HUES48 (cell line): ENCODE data around the gene RANGAP1.
A peak's percentile ranks its signal among the peaks of the same experiment; 100 is the strongest.

Source experiments
- H3K27ac ChIP-seq: one replicate; pipeline ENCODE4 v1.7.0; 2013; ENCODE audit warnings: low read depth, low read length, inconsistent platforms
- H3K27me3 ChIP-seq: 2 replicates; pipeline ENCODE4 v1.6.1; 2013; ENCODE audit warnings: mild to moderate bottlenecking, low read length; ENCODE audit not compliant: control insufficient read depth, insufficient read depth
- H3K36me3 ChIP-seq: 2 replicates; pipeline ENCODE4 v1.6.1; 2013; ENCODE audit warnings: low read length; ENCODE audit not compliant: control insufficient read depth, insufficient read depth
- H3K4me1 ChIP-seq: 2 replicates; pipeline ENCODE4 v1.6.1; 2013; ENCODE audit warnings: mild to moderate bottlenecking, low read length; ENCODE audit not compliant: control insufficient read depth, insufficient read depth
- H3K4me3 ChIP-seq: 2 replicates; pipeline ENCODE4 v1.5.1; 2013; ENCODE audit warnings: mild to moderate bottlenecking, low read depth, low read length
- H3K9ac ChIP-seq: 2 replicates; pipeline ENCODE4 v1.6.1; 2013; ENCODE audit warnings: mild to moderate bottlenecking, low read depth, low read length, moderate library complexity
- H3K9me3 ChIP-seq: 2 replicates; pipeline ENCODE4 v1.6.1; 2013; ENCODE audit warnings: low read length; ENCODE audit not compliant: control insufficient read depth, insufficient read depth

The RANGAP1 gene

DNA sequence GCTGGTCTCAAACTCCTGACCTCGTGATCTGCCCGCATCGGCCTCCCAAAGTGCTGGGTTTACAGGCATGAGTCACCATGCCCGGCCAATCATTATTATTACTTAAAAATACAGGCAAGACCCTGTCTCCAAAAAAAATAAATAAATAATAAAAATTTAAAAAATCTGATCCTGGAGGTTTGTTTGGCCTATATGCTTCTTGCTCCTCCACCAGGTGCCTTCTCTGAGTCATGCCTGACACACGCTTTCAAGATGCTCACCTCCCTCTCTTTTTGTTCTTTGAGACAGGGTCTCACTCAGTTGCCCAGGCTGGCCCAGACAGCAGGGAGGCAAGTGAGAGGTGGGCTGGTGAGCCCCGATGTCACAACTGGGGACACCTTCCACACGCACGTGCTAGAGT, 28.8 kb upstream of the RANGAP1 start:
- peaks cover 10% of the 10 kb centered on the region; the same call in 1 of the 2 replicates for H3K36me3 ChIP-seq
- H3K9me3 ChIP-seq, result no peaks in the 10 kb centered on the region
- H3K9ac ChIP-seq, result no peak overlapping the region
- H3K27me3 ChIP-seq, result no peaks in the 10 kb centered on the region
- H3K27ac ChIP-seq, result no peak overlapping the region
- no peak overlapping the region for H3K4me3 ChIP-seq
- H3K4me1 ChIP-seq, result no peaks in the 10 kb centered on the region; the same call in none of the 2 replicates

GRCh38 chr22:41311487-41311886, 25.5 kb upstream of the RANGAP1 start:
- Histone ChIP-seq H3K4me1 (no peaks in the 10 kb centered on the region; the same call in none of the 2 replicates), H3K27me3 (no peaks in the 10 kb centered on the region), H3K27ac (no peak overlapping the region), H3K9me3 (no peaks in the 10 kb centered on the region), H3K36me3 (peaks cover 22% of the 10 kb centered on the region; the same call in 1 of the 2 replicates), H3K4me3 (no peak overlapping the region), H3K9ac (no peak overlapping the region)

GRCh38 chr22:41310336-41310735, 24.3 kb upstream of the RANGAP1 start:
- Histone ChIP-seq H3K9me3 (no peaks in the 10 kb centered on the region), H3K9ac (no peak overlapping the region), H3K4me3 (no peak overlapping the region), H3K36me3 (peaks cover 16% of the 10 kb centered on the region; the same call in 1 of the 2 replicates), H3K4me1 (no peaks in the 10 kb centered on the region; the same call in none of the 2 replicates), H3K27me3 (no peaks in the 10 kb centered on the region), H3K27ac (no peak overlapping the region)

- Histone ChIP-seq H3K9ac (no peak overlapping the region), H3K36me3 (peaks cover 16% of the 10 kb centered on the region), H3K4me1 (no peaks in the 10 kb centered on the region; the same call in none of the 2 replicates), H3K27ac (no peak overlapping the region), H3K4me3 (no peak overlapping the region), H3K27me3 (no peaks in the 10 kb centered on the region), H3K9me3 (no peaks in the 10 kb centered on the region)
These were observed 22.6 kb upstream of the RANGAP1 start for GRCh38 chr22:41308544-41308947.

DNA sequence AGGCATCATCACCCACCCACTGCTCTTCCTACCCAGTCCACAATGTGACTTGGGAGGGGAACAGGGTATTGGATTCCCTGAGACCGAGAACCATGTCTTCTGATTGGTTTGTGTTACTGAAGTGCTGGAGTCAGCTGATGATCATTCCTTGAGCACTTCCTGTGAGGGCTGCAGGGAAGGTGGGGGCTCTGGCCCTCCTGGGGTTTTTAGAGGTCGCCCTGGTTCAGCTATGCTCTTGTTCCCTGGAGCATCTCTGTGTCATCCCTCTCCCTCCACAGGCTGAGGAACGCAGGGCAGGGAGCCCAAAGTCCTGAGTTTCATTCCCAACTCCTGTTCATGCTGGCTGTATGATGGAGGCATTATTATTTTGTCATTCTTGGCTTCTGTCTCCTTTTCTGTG, 22.1 kb upstream of the RANGAP1 start:
- H3K27me3 ChIP-seq, result no peaks in the 10 kb centered on the region
- H3K27ac ChIP-seq, result no peak overlapping the region
- peaks cover 4% of the 10 kb centered on the region for H3K4me1 ChIP-seq
- no peak overlapping the region for H3K4me3 ChIP-seq
- no peaks in the 10 kb centered on the region for H3K9me3 ChIP-seq
- no peak overlapping the region for H3K9ac ChIP-seq
- H3K36me3 ChIP-seq, result peaks cover 16% of the 10 kb centered on the region

DNA sequence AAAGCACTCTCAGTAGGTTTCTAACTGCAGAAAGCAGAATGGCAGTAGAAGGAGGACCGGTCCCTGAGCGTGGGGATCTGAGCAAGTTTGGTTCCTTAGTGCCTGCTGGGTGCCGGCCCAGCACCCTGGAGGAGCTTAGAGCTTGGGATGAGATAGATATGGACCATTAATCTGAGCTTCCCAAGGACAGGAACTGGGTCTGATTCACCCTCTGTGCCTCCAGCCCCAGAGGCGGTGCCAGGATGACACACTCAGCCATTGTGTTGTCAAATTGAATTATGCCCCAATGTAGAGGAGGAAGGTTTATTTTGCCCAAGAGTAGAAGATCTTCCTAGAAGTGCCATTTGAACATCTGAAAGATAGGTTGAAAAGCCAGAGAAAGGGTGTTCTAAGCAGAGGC, 19.7 kb upstream of the RANGAP1 start:
- Histone ChIP-seq H3K4me1 (peaks cover 12% of the 10 kb centered on the region), H3K4me3 (no peak overlapping the region), H3K9me3 (no peaks in the 10 kb centered on the region), H3K27me3 (no peaks in the 10 kb centered on the region), H3K36me3 (peaks cover 16% of the 10 kb centered on the region), H3K9ac (no peak overlapping the region), H3K27ac (no peak overlapping the region)

DNA sequence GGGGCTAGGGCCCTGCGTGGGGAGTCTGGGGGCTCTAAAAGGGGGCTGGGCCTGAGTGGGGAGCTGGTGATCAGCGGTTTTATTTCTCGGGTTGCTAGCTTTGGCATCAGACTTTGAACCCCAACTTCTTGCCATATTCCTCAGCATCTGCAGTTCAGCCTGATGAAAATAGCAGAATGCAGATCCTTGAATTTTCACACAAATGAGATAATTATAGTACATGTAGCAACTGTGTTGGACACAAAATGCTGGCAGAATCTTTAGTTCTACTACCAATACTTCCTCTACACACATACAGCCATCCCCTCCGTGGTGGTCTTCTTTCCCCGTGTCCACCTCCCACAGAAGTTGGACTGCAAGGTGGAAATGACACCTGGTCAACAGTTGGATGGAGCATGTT, 16.8 kb upstream of the RANGAP1 start:
- Histone ChIP-seq H3K9me3 (no peaks in the 10 kb centered on the region), H3K9ac (peak overlapping the region; percentile 44; the same call in 1 of the 2 replicates), H3K4me1 (peaks cover 13% of the 10 kb centered on the region), H3K27me3 (no peaks in the 10 kb centered on the region), H3K36me3 (peaks cover 10% of the 10 kb centered on the region), H3K4me3 (peak overlapping the region; percentile 88), H3K27ac (peak overlapping the region; percentile 75)

DNA sequence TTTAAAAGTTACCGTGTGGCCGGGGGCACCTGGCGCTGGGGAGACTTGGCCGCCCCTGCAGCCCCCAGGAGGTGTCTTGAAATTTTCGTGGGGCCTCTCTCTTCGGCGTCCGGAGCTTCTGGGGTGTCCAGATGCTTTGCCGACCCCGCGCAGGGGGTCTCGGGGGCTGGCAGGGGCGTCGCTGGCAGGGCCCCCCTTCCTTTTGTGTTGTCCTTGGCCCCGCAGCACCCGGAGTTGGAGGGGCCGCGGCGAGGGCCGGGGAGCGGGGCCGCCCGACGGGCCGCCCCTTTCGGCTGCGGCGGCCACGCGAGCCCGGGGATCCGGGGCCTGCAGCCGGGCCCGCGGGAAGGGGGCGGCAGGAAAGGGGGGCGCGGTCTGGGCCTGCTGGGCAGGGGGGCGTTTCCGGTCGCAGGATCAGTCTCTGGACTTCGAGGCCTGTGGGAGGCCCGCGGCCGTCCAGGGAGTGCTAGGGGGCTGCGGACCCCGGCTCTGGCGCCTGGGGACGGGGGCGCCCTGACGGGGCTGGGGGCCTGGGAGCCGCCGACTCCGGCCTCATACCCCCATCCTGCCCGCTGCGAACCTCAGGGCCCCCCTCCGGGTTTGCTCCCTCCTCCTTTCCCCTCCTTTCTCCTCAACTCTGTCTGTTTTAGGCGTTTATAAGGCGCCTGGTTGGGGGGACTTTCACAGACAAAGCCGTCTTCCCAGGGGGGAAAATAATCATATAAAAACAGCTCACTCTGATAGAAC, 16.2 kb upstream of the RANGAP1 start:
- Histone ChIP-seq H3K9ac (peak overlapping the region; percentile 82), H3K27me3 (no peaks in the 10 kb centered on the region), H3K4me3 (peak overlapping the region; percentile 88), H3K36me3 (peaks cover 4% of the 10 kb centered on the region), H3K4me1 (peaks cover 13% of the 10 kb centered on the region), H3K9me3 (no peaks in the 10 kb centered on the region), H3K27ac (peak overlapping the region; percentile 75)

- Histone ChIP-seq H3K4me3 (peak within 1 kb of the TSS; percentile 88), H3K27me3 (no peaks in the 10 kb centered on the region), H3K36me3 (peaks cover 4% of the 10 kb centered on the region), H3K9ac (peak within 1 kb of the TSS; percentile 82), H3K4me1 (peaks cover 13% of the 10 kb centered on the region), H3K9me3 (no peaks in the 10 kb centered on the region), H3K27ac (peak within 1 kb of the TSS; percentile 75)
These were observed 15.4 kb upstream of the RANGAP1 start, which contains the start of gene ZC3H7B for GRCh38 chr22:41301085-41302020. Gene ZC3H7B (plus strand): TSS chr22:41301525. CDS start chr22:41320661, 19,136 bp downstream.

DNA sequence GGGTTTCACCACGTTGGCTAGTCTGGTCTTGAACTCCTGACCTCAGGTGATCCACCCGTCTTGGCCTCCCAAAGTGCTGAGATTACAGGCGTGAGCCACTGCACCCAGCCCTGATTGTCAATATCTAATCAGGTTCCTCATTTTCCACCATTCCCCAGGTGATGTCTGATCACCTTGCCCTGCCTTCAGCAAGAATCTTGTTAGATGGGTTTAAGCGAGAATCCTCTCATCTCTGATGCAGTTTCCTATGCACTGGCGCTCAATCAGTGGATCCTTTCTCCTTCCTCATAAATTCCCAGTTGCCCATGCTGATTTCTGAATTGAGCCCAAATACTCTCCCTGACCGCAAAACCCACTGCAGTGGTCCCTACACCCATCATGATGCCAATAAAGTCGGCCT, 14.7 kb upstream of the RANGAP1 start:
- peaks cover 4% of the 10 kb centered on the region for H3K36me3 ChIP-seq

More for the DNA sequence above, 14.7 kb upstream of the RANGAP1 start:
- Histone ChIP-seq H3K4me1 (peaks cover 13% of the 10 kb centered on the region), H3K4me3 (peak overlapping the region; percentile 88), H3K27ac (no peak overlapping the region), H3K9ac (no peak overlapping the region), H3K9me3 (no peaks in the 10 kb centered on the region), H3K27me3 (no peaks in the 10 kb centered on the region)
